Measurements from ENCODE around the gene CHCHD10. TPM values are rescaled to one million over a fixed set of nuclear protein-coding genes. Genes with fewer than 3 reads are reported as not detected.

Gene CHCHD10
- total and polyA plus RNA-seq, 2 of the 13 experiments (the other 11 are each of a cell fraction or from before 2014, with no cell fraction given): 37.0 to 62.8 TPM

DNA sequence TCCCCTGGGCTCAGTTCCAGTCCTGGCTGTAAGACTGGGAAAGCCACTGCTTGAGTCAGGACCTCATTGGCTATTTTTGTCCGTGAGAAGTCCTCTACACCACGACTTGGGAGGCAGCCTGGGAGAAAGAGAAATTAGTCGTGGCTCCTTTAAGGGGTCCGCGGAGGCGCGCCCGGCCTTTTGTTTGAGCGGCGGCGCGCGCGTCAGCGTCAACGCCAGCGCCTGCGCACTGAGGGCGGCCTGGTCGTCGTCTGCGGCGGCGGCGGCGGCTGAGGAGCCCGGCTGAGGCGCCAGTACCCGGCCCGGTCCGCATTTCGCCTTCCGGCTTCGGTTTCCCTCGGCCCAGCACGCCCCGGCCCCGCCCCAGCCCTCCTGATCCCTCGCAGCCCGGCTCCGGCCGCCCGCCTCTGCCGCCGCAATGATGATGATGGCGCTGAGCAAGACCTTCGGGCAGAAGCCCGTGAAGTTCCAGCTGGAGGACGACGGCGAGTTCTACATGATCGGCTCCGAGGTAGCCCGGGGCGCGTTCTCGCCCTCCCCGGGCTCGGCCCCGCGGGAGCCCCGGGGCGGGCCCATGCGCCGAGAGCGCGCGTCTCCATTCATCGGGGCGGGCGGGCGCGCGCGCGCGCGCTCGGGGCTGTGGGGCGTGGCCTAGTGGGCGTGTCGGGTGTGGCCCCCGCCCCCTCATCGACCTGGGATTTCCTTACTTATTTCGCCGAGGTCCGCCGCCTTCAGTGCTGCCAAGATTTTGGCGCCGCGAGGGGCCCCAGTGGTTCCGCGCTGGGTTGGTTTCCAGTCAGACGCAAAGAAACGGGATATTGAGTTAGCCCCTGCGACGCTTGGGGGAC, 19.2 kb upstream of the CHCHD10 start, which contains the start of gene SMARCB1 (continued):
- TF ChIP-seq, protein P1, sequence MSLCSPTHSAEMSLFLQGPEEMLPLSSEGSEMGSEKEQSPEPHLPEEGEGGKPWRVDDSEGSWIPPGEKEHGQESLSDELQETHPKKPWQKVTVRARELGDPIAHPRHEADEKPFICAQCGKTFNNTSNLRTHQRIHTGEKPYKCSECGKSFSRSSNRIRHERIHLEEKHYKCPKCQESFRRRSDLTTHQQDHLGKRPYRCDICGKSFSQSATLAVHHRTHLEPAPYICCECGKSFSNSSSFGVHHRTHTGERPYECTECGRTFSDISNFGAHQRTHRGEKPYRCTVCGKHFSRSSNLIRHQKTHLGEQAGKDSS (CRISPR knock-in tag; IDR thresholded peaks at IDR 0.05; ENCODE audit: borderline replicate concordance, low read depth): no peak; the same call in 1 of the 2 replicates
- TF ChIP-seq HMG20B (CRISPR knock-in tag; conservative IDR thresholded peaks at IDR 0.05) (no peak), SALL1 (CRISPR knock-in tag; IDR thresholded peaks at IDR 0.05) (peak; percentile 31; the same call in 1 of the 2 replicates), RBM39 (IDR thresholded peaks at IDR 0.05; ENCODE audit: low read depth, low read length, poor library complexity, severe bottlenecking) (no peak), MYNN (CRISPR knock-in tag; IDR thresholded peaks at IDR 0.05; ENCODE audit: low read depth) (no peak), RFX5 (IDR thresholded peaks at IDR 0.05; ENCODE audit: low read depth, low read length) (no peak), ZSCAN29 (CRISPR knock-in tag; conservative IDR thresholded peaks at IDR 0.05) (peak; percentile 66; the same call in 1 of the 2 replicates), ZNF432 (CRISPR knock-in tag; IDR thresholded peaks at IDR 0.05; ENCODE audit: borderline replicate concordance) (no peak), RAD21 (CRISPR knock-in tag; IDR thresholded peaks at IDR 0.05) (peak; percentile 55; the same call in 1 of the 2 replicates), CBFB (CRISPR knock-in tag; IDR thresholded peaks at IDR 0.05) (0 out of 2 replicates have a peak, but pooled peaks have one; percentile 9), TBX2 (CRISPR knock-in tag; IDR thresholded peaks at IDR 0.05; ENCODE audit: borderline replicate concordance) (peak; percentile 40), KMT2B (CRISPR knock-in tag; IDR thresholded peaks at IDR 0.05) (no peak), SETDB1 (CRISPR knock-in tag; IDR thresholded peaks at IDR 0.05; ENCODE audit: borderline replicate concordance) (no peak), U2AF2 (IDR thresholded peaks at IDR 0.05; ENCODE audit: low read depth, low read length) (no peak), TSC22D2 (CRISPR knock-in tag; IDR thresholded peaks at IDR 0.05; ENCODE audit: borderline replicate concordance) (no peak), ZNF326 (CRISPR knock-in tag; IDR thresholded peaks at IDR 0.05; ENCODE audit: borderline replicate concordance) (no peak), AGO1 (IDR thresholded peaks at IDR 0.05; ENCODE audit: low read depth, low read length, poor library complexity, severe bottlenecking) (peak; percentile 61), LCORL (IDR thresholded peaks at IDR 0.05) (no peak), LCORL (CRISPR knock-in tag; IDR thresholded peaks at IDR 0.05) (no peak; the same call in 1 of the 2 replicates)
- TF ChIP-seq, protein P2, sequence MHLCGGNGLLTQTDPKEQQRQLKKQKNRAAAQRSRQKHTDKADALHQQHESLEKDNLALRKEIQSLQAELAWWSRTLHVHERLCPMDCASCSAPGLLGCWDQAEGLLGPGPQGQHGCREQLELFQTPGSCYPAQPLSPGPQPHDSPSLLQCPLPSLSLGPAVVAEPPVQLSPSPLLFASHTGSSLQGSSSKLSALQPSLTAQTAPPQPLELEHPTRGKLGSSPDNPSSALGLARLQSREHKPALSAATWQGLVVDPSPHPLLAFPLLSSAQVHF (CRISPR knock-in tag; IDR thresholded peaks at IDR 0.05): no peak
- TF ChIP-seq, protein P3, sequence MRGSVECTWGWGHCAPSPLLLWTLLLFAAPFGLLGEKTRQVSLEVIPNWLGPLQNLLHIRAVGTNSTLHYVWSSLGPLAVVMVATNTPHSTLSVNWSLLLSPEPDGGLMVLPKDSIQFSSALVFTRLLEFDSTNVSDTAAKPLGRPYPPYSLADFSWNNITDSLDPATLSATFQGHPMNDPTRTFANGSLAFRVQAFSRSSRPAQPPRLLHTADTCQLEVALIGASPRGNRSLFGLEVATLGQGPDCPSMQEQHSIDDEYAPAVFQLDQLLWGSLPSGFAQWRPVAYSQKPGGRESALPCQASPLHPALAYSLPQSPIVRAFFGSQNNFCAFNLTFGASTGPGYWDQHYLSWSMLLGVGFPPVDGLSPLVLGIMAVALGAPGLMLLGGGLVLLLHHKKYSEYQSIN (CRISPR knock-in tag; IDR thresholded peaks at IDR 0.05; ENCODE audit: borderline replicate concordance): no peak
- TF ChIP-seq, protein P4, sequence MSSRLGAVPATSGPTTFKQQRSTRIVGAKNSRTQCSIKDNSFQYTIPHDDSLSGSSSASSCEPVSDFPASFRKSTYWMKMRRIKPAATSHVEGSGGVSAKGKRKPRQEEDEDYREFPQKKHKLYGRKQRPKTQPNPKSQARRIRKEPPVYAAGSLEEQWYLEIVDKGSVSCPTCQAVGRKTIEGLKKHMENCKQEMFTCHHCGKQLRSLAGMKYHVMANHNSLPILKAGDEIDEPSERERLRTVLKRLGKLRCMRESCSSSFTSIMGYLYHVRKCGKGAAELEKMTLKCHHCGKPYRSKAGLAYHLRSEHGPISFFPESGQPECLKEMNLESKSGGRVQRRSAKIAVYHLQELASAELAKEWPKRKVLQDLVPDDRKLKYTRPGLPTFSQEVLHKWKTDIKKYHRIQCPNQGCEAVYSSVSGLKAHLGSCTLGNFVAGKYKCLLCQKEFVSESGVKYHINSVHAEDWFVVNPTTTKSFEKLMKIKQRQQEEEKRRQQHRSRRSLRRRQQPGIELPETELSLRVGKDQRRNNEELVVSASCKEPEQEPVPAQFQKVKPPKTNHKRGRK (CRISPR knock-in tag; IDR thresholded peaks at IDR 0.05): no peak
- TF ChIP-seq, protein P5, sequence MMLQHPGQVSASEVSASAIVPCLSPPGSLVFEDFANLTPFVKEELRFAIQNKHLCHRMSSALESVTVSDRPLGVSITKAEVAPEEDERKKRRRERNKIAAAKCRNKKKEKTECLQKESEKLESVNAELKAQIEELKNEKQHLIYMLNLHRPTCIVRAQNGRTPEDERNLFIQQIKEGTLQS (CRISPR knock-in tag; IDR thresholded peaks at IDR 0.05): 0 out of 2 replicates have a peak, but pooled peaks have one; percentile 10
- TF ChIP-seq, protein P6, sequence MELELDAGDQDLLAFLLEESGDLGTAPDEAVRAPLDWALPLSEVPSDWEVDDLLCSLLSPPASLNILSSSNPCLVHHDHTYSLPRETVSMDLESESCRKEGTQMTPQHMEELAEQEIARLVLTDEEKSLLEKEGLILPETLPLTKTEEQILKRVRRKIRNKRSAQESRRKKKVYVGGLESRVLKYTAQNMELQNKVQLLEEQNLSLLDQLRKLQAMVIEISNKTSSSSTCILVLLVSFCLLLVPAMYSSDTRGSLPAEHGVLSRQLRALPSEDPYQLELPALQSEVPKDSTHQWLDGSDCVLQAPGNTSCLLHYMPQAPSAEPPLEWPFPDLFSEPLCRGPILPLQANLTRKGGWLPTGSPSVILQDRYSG (CRISPR knock-in tag; IDR thresholded peaks at IDR 0.05): no peak
